Uterus (tissue), 2 donors: ENCODE results near the gene BSN.

ENCODE experiments used
- POLR2A ChIP-seq, 2 donors: fragments of 450-650 bp; IDR thresholded peaks; one replicate each; pipeline ENCODE4 v1.6.1; 2016; ENCODE audit warnings: antibody characterized with exemption in 2 of 2, mild to moderate bottlenecking in 1 of 2, moderate library complexity in 1 of 2
- TF ChIP-seq, protein P1 (sequence below), 4 experiments: fragments of 200-600 bp in 2 of 4; fragments of 450-650 bp in 2 of 4; sonication (generic) in 2 of 4; IDR thresholded peaks; one replicate each; pipeline ENCODE4 v1.5.1; 2016 to 2019; ENCODE audit warnings: antibody characterized with exemption in 4 of 4, mild to moderate bottlenecking in 2 of 4, moderate library complexity in 1 of 4

DNA sequence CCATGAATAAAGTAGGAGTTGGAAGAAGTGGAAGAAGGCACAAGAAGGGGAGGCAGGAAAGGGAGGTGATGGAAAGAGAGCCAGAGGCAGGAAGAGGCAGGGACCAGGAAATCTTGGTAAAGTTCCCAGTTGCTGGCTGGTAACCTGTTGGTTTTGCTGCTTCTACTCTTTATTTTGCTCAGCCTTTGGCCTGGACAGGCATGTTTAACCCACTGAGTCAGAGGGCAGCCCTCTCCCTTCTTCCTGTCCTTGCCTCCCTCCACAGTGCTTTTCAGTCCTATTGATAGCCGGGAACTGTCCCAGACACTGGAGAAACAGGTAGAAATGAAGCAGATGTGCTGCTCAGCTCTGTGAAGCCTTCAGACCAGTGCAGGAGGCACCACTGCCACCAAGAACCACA, 76.5 kb downstream of the BSN start:
- TF ChIP-seq POLR2A (IDR thresholded peaks at IDR 0.05), result no peak
- TF ChIP-seq, protein P1, sequence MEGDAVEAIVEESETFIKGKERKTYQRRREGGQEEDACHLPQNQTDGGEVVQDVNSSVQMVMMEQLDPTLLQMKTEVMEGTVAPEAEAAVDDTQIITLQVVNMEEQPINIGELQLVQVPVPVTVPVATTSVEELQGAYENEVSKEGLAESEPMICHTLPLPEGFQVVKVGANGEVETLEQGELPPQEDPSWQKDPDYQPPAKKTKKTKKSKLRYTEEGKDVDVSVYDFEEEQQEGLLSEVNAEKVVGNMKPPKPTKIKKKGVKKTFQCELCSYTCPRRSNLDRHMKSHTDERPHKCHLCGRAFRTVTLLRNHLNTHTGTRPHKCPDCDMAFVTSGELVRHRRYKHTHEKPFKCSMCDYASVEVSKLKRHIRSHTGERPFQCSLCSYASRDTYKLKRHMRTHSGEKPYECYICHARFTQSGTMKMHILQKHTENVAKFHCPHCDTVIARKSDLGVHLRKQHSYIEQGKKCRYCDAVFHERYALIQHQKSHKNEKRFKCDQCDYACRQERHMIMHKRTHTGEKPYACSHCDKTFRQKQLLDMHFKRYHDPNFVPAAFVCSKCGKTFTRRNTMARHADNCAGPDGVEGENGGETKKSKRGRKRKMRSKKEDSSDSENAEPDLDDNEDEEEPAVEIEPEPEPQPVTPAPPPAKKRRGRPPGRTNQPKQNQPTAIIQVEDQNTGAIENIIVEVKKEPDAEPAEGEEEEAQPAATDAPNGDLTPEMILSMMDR (IDR thresholded peaks at IDR 0.05), result no peak
